ENCODE measurements around the gene PRRT4. TPM values are rescaled to one million over a fixed set of nuclear protein-coding genes. Genes with fewer than 3 reads are reported as not detected.

PRRT4 gene
- total and polyA plus RNA-seq, 9 of the 15 experiments (the other 6 are each of a cell fraction or from before 2014, with no cell fraction given): not detected

DNA sequence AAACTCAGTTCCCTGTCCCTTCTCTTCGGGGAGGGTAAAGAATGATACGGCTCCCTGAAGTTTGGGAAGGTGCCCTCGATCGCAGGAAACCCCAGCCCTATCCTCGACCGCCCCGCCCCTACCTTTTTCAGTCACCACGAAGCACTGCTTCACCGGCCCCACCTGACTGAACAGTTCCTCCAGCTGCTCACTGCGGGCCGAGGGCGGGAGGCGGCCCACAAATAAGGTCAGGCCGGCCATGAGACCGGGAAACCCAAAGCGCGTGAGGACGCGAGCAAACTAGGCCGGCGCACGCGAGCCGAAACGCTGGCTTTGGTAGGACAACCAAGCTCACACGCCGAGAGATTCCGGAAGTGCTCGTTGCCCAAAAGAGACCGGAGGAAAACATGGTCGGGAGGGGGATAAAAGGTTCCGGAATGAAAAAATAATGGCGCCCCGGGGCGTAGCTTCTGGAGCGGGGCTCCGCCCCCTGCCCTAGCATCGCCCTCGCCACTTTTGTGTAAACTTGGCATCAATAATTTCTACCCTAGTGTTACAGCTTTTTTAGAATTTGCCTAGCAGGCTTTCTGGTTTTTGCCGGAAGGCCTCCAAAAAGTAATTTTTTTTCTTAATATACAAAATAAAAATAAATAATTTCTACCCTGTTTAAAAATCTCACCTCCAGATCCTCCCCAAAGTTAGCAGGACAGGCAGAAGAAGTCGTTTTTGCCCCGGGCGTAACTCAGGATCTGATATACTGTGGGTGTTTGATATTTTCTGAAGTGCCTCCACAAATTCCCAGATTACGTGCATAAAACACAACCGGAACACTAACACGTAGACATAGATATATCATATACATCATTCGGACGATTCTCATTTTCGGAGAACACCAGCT lies 17.7 kb downstream of the PRRT4 start, which contains the start of gene RBM28 (continued):
- TF ChIP-seq, protein P1, sequence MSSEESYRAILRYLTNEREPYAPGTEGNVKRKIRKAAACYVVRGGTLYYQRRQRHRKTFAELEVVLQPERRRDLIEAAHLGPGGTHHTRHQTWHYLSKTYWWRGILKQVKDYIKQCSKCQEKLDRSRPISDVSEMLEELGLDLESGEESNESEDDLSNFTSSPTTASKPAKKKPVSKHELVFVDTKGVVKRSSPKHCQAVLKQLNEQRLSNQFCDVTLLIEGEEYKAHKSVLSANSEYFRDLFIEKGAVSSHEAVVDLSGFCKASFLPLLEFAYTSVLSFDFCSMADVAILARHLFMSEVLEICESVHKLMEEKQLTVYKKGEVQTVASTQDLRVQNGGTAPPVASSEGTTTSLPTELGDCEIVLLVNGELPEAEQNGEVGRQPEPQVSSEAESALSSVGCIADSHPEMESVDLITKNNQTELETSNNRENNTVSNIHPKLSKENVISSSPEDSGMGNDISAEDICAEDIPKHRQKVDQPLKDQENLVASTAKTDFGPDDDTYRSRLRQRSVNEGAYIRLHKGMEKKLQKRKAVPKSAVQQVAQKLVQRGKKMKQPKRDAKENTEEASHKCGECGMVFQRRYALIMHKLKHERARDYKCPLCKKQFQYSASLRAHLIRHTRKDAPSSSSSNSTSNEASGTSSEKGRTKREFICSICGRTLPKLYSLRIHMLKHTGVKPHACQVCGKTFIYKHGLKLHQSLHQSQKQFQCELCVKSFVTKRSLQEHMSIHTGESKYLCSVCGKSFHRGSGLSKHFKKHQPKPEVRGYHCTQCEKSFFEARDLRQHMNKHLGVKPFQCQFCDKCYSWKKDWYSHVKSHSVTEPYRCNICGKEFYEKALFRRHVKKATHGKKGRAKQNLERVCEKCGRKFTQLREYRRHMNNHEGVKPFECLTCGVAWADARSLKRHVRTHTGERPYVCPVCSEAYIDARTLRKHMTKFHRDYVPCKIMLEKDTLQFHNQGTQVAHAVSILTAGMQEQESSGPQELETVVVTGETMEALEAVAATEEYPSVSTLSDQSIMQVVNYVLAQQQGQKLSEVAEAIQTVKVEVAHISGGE (CRISPR knock-in tag; IDR thresholded peaks at IDR 0.05): peak; percentile 99
- TF ChIP-seq ZNF717 (CRISPR knock-in tag; IDR thresholded peaks at IDR 0.05): no peak
- TF ChIP-seq COPS2 (conservative IDR thresholded peaks at IDR 0.05): no peak
- TF ChIP-seq RBFOX2 (IDR thresholded peaks at IDR 0.05; ENCODE audit: low read depth, low read length): peak; percentile 99
- no peak for TF ChIP-seq KLF16 (IDR thresholded peaks at IDR 0.05)
- no peak; the same call in 1 of the 2 replicates for TF ChIP-seq KLF6 (CRISPR knock-in tag; IDR thresholded peaks at IDR 0.05; ENCODE audit: borderline replicate concordance)
- no peak for TF ChIP-seq MED1 (CRISPR knock-in tag; IDR thresholded peaks at IDR 0.05; ENCODE audit: borderline replicate concordance)
- no peak for TF ChIP-seq KAT2B (IDR thresholded peaks at IDR 0.05; ENCODE audit: low read depth, low read length)
- peak; percentile 100 for TF ChIP-seq PHF8 (IDR thresholded peaks at IDR 0.05; ENCODE audit: borderline replicate concordance, low read length)
- TF ChIP-seq KDM4B (IDR thresholded peaks at IDR 0.05; ENCODE audit: borderline replicate concordance in 2 of 2, low read depth in 1 of 2): peak in 1 of 2 experiments; percentile 96; a peak in 2 of 4 replicates
- peak in 1 of 2 experiments; percentile 55; a peak in 1 of 4 replicates for TF ChIP-seq NONO (IDR thresholded peaks at IDR 0.05; ENCODE audit: low read depth in 2 of 2, low read length in 1 of 2)
- peak; percentile 100 for TF ChIP-seq GABPA (tag; conservative IDR thresholded peaks at IDR 0.05; ENCODE audit: low read depth)
- TF ChIP-seq SIN3B (IDR thresholded peaks at IDR 0.05; ENCODE audit: low read depth): peak; percentile 97
- TF ChIP-seq, protein P2, sequence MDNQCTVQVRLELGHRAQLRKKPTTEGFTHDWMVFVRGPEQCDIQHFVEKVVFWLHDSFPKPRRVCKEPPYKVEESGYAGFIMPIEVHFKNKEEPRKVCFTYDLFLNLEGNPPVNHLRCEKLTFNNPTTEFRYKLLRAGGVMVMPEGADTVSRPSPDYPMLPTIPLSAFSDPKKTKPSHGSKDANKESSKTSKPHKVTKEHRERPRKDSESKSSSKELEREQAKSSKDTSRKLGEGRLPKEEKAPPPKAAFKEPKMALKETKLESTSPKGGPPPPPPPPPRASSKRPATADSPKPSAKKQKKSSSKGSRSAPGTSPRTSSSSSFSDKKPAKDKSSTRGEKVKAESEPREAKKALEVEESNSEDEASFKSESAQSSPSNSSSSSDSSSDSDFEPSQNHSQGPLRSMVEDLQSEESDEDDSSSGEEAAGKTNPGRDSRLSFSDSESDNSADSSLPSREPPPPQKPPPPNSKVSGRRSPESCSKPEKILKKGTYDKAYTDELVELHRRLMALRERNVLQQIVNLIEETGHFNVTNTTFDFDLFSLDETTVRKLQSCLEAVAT (IDR thresholded peaks at IDR 0.05): peak; percentile 53 to 63; a peak in 1 of 4 replicates
- TF ChIP-seq, protein P3, sequence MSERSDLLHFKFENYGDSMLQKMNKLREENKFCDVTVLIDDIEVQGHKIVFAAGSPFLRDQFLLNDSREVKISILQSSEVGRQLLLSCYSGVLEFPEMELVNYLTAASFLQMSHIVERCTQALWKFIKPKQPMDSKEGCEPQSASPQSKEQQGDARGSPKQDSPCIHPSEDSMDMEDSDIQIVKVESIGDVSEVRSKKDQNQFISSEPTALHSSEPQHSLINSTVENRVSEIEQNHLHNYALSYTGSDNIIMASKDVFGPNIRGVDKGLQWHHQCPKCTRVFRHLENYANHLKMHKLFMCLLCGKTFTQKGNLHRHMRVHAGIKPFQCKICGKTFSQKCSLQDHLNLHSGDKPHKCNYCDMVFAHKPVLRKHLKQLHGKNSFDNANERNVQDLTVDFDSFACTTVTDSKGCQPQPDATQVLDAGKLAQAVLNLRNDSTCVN (CRISPR knock-in tag; IDR thresholded peaks at IDR 0.05): peak; percentile 33; the same call in 1 of the 2 replicates
- TF ChIP-seq EHMT2 (IDR thresholded peaks at IDR 0.05): 0 out of 2 replicates have a peak, but pooled peaks have one; percentile 33
- peak; percentile 95 for TF ChIP-seq CXXC5 (CRISPR knock-in tag; IDR thresholded peaks at IDR 0.05)

Measured in K562 (cell line).